HFFc6 (cell line): Measurements from ENCODE around the gene HHIPL1. TPM values are rescaled to one million over a fixed set of nuclear protein-coding genes. Genes with fewer than 3 reads are reported as not detected.

Source experiments
- DNase-seq: peaks from one replicate; pipeline ENCODE4 v3.0.0-alpha.2; 2018
- H3K27ac Mint-ChIP-seq: 2 replicates; pipeline ENCODE4 v1.8.0; 2020; ENCODE audit warnings: mild to moderate bottlenecking, mixed read lengths
- H3K27me3 Mint-ChIP-seq: 2 replicates; pipeline ENCODE4 v1.8.0; 2021; ENCODE audit warnings: mild to moderate bottlenecking, moderate library complexity, mixed read lengths; ENCODE audit not compliant: insufficient read depth
- H3K36me3 Mint-ChIP-seq: 2 replicates; pipeline ENCODE4 v1.8.0; 2021; ENCODE audit warnings: low read depth, mixed read lengths
- H3K4me1 Mint-ChIP-seq: 2 replicates; pipeline ENCODE4 v1.8.0; 2020; ENCODE audit warnings: low read depth, mixed read lengths
- H3K4me3 Mint-ChIP-seq: 2 replicates; pipeline ENCODE4 v1.8.0; 2020; ENCODE audit warnings: mild to moderate bottlenecking, moderate library complexity, mixed read lengths
- H3K9me3 Mint-ChIP-seq: 2 replicates; pipeline ENCODE4 v1.8.0; 2020; ENCODE audit warnings: mild to moderate bottlenecking, mixed read lengths
- total RNA-seq, 6 experiments: library from RNA; stranded (reverse); fragmentation: NEBNext Ultra II Directional; extraction: Animal tissue kit (Norgen Biotek cat#: 25700); gene quantifications; 2 replicates in 1 of 6; 3 replicates in 5 of 6; pipeline ENCODE4 v1.2.3, GENCODE V29; 2021
- TF ChIP-seq, protein P1 (sequence below): fragments of 200-600 bp; sonication (generic); IDR thresholded peaks from 2 replicates; pipeline ENCODE4 v1.5.0; 2021; ENCODE audit warnings: antibody characterized with exemption, mild to moderate bottlenecking

HHIPL1 gene
- total RNA-seq, 6 experiments from 2014 or later, result 0.99 to 2.8 (median 1.3) TPM

DNA sequence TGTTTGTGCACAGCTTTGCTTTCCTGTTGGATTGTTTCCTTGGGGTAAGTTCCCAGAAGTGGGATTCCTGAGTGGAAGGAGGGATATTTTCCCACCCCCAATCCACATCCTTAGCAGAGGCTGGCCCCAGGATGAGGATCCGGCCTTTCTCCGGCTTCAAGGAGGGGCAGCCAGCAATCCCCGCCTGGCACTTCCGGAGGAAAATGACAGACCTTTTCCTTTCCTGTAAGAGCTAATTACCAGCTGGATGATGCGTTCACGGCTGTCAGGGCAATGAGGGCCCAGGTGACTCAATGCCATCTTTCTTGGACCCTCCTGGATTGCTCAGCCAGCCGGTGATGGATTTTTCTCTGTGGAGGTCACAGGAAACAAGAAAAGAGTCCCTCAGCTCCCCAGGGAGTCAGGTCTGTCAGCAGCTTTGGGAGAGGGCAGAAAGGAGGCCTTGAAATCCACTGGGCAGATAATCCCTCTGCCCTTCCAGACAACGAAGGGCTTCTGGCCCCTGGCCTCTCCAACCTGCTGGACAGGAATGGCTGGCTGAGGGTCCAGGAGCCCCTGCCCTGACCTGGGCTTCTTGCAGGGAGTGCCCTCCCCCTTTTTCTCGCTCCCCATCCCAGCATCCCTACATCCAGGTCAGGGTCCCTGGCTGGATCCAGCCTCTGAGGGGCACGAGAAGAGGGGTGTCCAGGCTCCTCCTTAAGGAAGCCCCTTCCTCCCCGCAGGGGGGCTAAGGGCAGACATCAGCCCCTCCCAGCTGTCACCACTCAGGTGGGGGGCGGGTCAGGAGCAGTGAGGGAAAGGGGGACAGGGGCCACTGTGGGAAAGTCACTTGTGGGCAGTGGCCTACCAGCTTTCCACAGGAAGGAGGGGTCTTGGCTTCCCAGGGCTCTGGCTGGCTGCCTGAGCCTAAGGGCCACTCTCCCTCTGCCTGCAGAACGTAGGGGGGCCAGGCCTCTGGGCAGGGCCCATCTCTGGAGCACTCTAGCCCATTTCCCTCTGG lies 24.8 kb upstream of the HHIPL1 start:
- DNase-seq, result peak; percentile 45
- no peaks in the 10 kb centered on the region for H3K36me3 Mint-ChIP-seq
- no peak overlapping the region for H3K4me3 Mint-ChIP-seq
- TF ChIP-seq, protein P1, sequence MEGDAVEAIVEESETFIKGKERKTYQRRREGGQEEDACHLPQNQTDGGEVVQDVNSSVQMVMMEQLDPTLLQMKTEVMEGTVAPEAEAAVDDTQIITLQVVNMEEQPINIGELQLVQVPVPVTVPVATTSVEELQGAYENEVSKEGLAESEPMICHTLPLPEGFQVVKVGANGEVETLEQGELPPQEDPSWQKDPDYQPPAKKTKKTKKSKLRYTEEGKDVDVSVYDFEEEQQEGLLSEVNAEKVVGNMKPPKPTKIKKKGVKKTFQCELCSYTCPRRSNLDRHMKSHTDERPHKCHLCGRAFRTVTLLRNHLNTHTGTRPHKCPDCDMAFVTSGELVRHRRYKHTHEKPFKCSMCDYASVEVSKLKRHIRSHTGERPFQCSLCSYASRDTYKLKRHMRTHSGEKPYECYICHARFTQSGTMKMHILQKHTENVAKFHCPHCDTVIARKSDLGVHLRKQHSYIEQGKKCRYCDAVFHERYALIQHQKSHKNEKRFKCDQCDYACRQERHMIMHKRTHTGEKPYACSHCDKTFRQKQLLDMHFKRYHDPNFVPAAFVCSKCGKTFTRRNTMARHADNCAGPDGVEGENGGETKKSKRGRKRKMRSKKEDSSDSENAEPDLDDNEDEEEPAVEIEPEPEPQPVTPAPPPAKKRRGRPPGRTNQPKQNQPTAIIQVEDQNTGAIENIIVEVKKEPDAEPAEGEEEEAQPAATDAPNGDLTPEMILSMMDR, result no peak
- peaks cover 53% of the 10 kb centered on the region for H3K4me1 Mint-ChIP-seq
- H3K27me3 Mint-ChIP-seq, result peaks cover 3% of the 10 kb centered on the region
- peak overlapping the region; percentile 87 for H3K27ac Mint-ChIP-seq
- H3K9me3 Mint-ChIP-seq, result no peaks in the 10 kb centered on the region

DNA sequence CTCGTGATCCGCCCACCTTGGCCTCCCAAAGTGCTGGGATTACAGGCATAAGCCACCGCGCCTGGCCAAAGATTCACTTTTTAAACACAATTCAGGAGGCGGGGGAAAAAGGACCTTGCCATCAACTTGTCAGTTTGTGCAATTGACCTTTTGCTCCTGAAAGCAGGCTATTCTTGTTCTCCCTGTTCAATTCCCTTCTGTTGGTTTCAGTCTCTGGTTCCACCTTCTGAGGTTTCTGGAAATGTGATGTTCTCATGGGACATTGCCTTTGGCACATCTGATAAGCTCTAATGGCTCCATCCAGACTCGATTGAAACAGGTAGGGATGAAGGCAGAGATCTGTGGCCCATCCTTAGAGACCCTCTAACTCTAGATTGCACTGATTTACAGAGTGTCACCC lies 23.0 kb upstream of the HHIPL1 start:
- H3K4me3 Mint-ChIP-seq, result no peak overlapping the region
- no peaks in the 10 kb centered on the region for H3K36me3 Mint-ChIP-seq
- peak overlapping the region; percentile 85 for H3K27ac Mint-ChIP-seq
- TF ChIP-seq, protein P1, result no peak
- peaks cover 3% of the 10 kb centered on the region for H3K27me3 Mint-ChIP-seq
- peaks cover 46% of the 10 kb centered on the region for H3K4me1 Mint-ChIP-seq
- H3K9me3 Mint-ChIP-seq, result no peaks in the 10 kb centered on the region
- DNase-seq, result no peak

DNA sequence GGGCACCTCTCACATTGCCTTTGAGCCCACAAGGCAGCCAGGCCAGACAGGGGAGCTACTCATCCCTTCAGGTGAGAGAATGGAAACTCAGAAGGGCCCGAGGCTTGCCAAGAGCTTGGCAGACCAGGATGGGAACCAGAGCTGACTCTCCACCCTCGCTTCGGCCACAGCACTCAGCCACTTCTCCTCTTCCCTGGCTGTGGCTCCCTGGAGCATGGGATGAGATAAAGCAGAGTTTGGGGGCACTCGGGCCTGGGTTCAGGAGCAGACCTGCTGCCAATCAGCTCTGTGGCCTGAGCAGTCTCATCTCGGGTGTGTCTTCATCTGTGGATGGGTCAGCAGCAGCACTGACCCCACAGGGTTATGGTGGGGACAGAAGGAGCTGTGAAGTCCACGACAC lies 20.9 kb upstream of the HHIPL1 start:
- H3K9me3 Mint-ChIP-seq, result no peaks in the 10 kb centered on the region
- peak overlapping the region; percentile 85 for H3K27ac Mint-ChIP-seq
- H3K4me1 Mint-ChIP-seq, result peaks cover 60% of the 10 kb centered on the region
- H3K36me3 Mint-ChIP-seq, result no peaks in the 10 kb centered on the region
- H3K27me3 Mint-ChIP-seq, result peaks cover 3% of the 10 kb centered on the region
- no peak for DNase-seq
- no peak overlapping the region; the same call in 1 of the 2 replicates for H3K4me3 Mint-ChIP-seq
- TF ChIP-seq, protein P1, result no peak

DNA sequence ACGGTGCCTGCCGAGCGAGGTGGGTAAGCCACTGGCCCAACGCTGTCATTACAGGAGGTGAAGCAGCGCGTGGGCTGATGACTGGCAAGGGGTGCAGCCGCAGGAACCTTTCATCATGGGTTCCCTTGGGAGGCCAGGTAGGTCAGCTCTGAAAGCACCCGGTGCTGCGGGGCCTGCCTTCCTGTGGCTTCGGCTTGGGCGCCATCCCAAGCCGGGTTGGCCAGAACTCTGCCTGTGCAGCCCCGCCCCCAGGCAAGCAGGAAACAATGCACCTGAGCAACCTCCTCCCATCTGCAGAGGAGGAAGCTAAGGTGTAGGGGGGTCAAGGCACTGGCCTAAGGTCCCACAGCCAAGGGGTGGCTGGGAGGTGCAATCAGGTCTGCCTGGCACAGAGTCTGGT lies 20.0 kb upstream of the HHIPL1 start:
- H3K36me3 Mint-ChIP-seq, result no peaks in the 10 kb centered on the region
- H3K27ac Mint-ChIP-seq, result peak overlapping the region; percentile 85
- TF ChIP-seq, protein P1, result no peak
- H3K27me3 Mint-ChIP-seq, result peaks cover 4% of the 10 kb centered on the region
- H3K4me3 Mint-ChIP-seq, result no peak overlapping the region
- peaks cover 57% of the 10 kb centered on the region for H3K4me1 Mint-ChIP-seq
- no peaks in the 10 kb centered on the region for H3K9me3 Mint-ChIP-seq
- no peak for DNase-seq

DNA sequence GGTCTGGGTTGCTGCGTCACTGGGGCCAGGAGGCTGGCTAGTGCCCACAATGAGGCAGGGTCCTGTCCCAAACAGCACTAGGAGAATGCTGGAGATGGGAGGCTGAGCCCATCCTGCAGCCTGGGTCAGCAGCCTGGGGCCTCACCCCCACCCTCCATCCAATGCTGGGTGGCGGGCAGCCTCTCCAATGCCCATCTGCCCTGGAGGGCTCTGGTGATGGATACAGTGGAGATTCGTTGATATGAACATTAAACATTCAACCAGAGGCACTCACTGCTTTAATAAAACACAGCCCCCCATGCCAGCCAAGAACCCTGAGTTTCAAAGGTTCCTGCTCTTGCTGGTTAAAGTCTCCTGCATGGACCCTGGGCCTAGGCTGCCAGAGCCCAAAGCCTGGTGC lies 19.5 kb upstream of the HHIPL1 start:
- DNase-seq, result no peak
- H3K4me1 Mint-ChIP-seq, result peaks cover 54% of the 10 kb centered on the region
- H3K36me3 Mint-ChIP-seq, result no peaks in the 10 kb centered on the region
- TF ChIP-seq, protein P1, result no peak
- peaks cover 6% of the 10 kb centered on the region for H3K27me3 Mint-ChIP-seq
- no peak overlapping the region for H3K4me3 Mint-ChIP-seq
- H3K27ac Mint-ChIP-seq, result no peak overlapping the region
- no peaks in the 10 kb centered on the region for H3K9me3 Mint-ChIP-seq
